Lower leg skin (tissue), 3 donors: ENCODE results near the gene ZNF248.

ENCODE experiments used
- CTCF ChIP-seq, 3 donors: fragments of 450-650 bp; IDR thresholded peaks; one replicate each; pipeline ENCODE4 v1.5.1; 2016; ENCODE audit warnings: antibody characterized with exemption in 3 of 3, mild to moderate bottlenecking in 3 of 3, moderate library complexity in 2 of 3
- POLR2A ChIP-seq, 2 donors: fragments of 450-650 bp; IDR thresholded peaks; one replicate each; pipeline ENCODE4 v1.6.1; 2016 to 2017; ENCODE audit warnings: antibody characterized with exemption in 2 of 2, mild to moderate bottlenecking in 1 of 2, moderate library complexity in 1 of 2

GRCh38 chr10:37739181-37739580 is 118.2 kb downstream of the ZNF248 start:
- TF ChIP-seq CTCF (IDR thresholded peaks at IDR 0.05) (no peak), POLR2A (IDR thresholded peaks at IDR 0.05) (no peak)
